AG04450 (cell line): Measurements from ENCODE around the gene EFHC2. TPM values are rescaled to one million over a fixed set of nuclear protein-coding genes. Genes with fewer than 3 reads are reported as not detected.

Source experiments
- CTCF ChIA-PET: fragments of 300-600, 350-600 bp; formaldehyde crosslinking; extraction: SDS; loops from one replicate; lab custom pipeline; 2022; ENCODE audit warnings: antibody characterized with exemption, inconsistent platforms; lab: Charles Lee
- POLR2A ChIA-PET: fragments of 350-600 bp; formaldehyde crosslinking; extraction: SDS; loops from one replicate; lab custom pipeline; 2021; ENCODE audit warnings: antibody characterized with exemption, inconsistent platforms; lab: Yijun Ruan, JAX
- DNase-seq: peaks from one replicate; pipeline ENCODE4 v3.0.0-alpha.2; 2011; ENCODE audit warnings: low read depth, low spot score
- H3K27ac ChIP-seq: one replicate; pipeline ENCODE4 v1.5.1; 2012; ENCODE audit warnings: low read depth, low read length, control low read depth
- H3K27me3 ChIP-seq: one replicate; pipeline ENCODE4 v1.6.0; 2012; ENCODE audit warnings: low read length; ENCODE audit not compliant: control insufficient read depth, insufficient read depth
- H3K4me3 ChIP-seq: 2 replicates; pipeline ENCODE4 v1.5.1; 2011; ENCODE audit warnings: mild to moderate bottlenecking, low read depth, low read length, control low read depth
- H3K9me3 ChIP-seq: 2 replicates; pipeline ENCODE4 v1.5.1; 2012; ENCODE audit warnings: low read length; ENCODE audit not compliant: control insufficient read depth, insufficient read depth
- polyA plus RNA-seq: library from polyadenylated mRNA; depleted of rRNA; stranded (reverse); fragments of >200 nt; gene quantifications from 2 replicates; pipeline ENCODE4 v1.2.3, GENCODE V29; 2011
- TF ChIP-seq, protein P1 (sequence below): IDR thresholded peaks from 2 replicates; pipeline ENCODE4 v1.5.1; 2011; ENCODE audit warnings: low read depth, low read length, control low read depth, inconsistent platforms

EFHC2 gene
- polyA plus RNA-seq, 1 experiment = 0.42 TPM

DNA sequence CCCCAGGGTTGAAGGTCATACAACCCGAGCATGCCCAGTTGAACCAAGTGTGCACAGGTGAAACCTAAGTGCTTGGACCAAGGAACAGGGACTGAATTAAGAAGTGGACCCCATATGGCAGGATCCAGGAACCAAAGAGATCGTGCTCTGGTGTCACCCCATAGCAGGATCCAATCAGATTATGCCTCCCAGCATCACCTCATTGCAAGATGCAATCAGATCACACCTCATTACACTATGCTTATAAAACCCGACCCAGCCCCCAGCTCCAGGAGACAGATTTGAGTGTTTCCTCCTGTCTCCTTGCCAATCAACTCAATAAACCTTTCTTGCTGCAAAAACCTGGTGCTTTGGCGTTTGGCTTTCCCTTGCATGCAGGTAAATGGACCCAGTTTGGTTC lies 37.6 kb downstream of the EFHC2 start:
- Histone ChIP-seq H3K9me3 (no peaks in the 10 kb centered on the region; the same call in 1 of the 2 replicates), H3K27me3 (no peaks in the 10 kb centered on the region), H3K27ac (no peak overlapping the region), H3K4me3 (no peak overlapping the region)
- TF ChIP-seq, protein P1, sequence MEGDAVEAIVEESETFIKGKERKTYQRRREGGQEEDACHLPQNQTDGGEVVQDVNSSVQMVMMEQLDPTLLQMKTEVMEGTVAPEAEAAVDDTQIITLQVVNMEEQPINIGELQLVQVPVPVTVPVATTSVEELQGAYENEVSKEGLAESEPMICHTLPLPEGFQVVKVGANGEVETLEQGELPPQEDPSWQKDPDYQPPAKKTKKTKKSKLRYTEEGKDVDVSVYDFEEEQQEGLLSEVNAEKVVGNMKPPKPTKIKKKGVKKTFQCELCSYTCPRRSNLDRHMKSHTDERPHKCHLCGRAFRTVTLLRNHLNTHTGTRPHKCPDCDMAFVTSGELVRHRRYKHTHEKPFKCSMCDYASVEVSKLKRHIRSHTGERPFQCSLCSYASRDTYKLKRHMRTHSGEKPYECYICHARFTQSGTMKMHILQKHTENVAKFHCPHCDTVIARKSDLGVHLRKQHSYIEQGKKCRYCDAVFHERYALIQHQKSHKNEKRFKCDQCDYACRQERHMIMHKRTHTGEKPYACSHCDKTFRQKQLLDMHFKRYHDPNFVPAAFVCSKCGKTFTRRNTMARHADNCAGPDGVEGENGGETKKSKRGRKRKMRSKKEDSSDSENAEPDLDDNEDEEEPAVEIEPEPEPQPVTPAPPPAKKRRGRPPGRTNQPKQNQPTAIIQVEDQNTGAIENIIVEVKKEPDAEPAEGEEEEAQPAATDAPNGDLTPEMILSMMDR = no peak
- POLR2A ChIA-PET = no interaction called here
- no peak for DNase-seq
- CTCF ChIA-PET = no interaction called here

DNA sequence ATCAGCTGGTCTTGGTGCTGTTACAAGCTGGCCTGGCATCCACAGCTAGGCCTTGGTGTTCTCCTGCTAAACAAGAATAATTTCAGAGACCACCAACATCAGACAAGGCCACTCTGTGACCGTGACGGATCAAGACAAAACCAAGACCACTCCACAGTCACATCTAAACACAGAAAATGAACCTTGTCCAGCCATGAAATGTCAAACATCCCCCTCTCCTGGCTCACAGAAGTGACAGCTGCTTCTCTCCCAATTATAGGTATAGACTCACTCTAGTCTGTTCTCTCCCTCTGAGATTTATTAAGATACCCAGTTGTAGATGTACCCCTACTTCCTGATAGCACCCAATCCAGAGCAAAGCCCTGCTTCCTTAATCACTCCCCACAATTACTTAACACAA lies 40.4 kb downstream of the EFHC2 start:
- ChIA-PET CTCF (no interaction called here), POLR2A (no interaction called here)
- H3K9me3 ChIP-seq = no peaks in the 10 kb centered on the region
- DNase-seq = no peak
- H3K27ac ChIP-seq = no peak overlapping the region
- H3K4me3 ChIP-seq = no peak overlapping the region
- no peaks in the 10 kb centered on the region for H3K27me3 ChIP-seq
- TF ChIP-seq, protein P1 = no peak

DNA sequence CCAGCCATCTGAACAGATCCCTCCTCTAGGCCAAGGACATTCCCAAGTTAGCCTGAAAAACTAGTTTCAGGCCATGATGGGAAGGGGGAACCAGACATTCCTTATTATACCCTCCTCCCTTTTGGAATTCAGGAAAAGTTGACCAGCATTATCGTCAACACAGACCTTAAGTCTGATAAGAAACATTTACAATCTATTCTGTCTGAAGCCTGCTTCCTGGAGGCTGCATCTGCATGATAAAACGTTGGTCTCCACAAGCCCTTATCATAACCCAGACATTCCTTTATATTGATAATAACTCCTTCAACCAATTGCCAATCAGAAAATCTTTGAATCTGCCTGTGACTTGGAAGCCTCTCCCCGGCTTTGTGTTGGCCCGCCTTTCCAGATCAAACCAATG lies 44.3 kb downstream of the EFHC2 start:
- no peak overlapping the region for H3K4me3 ChIP-seq
- no peak overlapping the region for H3K27ac ChIP-seq
- H3K9me3 ChIP-seq = no peaks in the 10 kb centered on the region
- TF ChIP-seq, protein P1 = no peak
- DNase-seq = no peak
- ChIA-PET CTCF (no interaction called here), POLR2A (no interaction called here)
- no peaks in the 10 kb centered on the region for H3K27me3 ChIP-seq

DNA sequence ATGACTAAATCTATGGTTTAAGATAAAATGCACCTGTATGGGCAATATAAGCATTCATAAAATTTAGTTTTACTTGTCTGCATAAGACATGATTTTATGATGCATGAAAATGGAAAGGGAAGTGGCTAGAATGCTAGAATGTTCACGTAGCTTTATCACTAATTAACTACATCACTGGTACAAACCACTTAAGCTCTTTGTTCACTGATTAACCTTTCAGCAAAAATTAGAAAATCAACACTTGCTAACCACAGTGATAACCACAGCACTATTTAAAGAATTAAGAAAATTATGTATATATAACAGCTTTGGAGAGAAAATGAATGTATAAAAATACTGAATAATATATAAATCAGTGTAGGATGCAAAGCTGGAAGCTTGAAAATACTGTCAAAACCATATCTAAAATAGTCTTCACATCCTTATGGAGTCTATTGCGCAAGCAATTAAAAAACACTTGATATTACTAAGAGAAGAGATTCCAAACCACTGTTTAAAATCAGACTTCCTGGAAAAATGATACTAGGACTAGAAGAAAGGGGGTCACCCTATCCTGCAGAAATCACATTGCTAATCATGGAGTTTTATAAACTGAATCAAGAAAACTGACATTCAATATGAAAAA lies 51.9 kb downstream of the EFHC2 start:
- Histone ChIP-seq H3K4me3 (no peak overlapping the region), H3K9me3 (no peaks in the 10 kb centered on the region), H3K27me3 (no peaks in the 10 kb centered on the region), H3K27ac (no peak overlapping the region)
- ChIA-PET CTCF (no interaction called here), POLR2A (no interaction called here)
- DNase-seq = no peak
- TF ChIP-seq, protein P1 = no peak

DNA sequence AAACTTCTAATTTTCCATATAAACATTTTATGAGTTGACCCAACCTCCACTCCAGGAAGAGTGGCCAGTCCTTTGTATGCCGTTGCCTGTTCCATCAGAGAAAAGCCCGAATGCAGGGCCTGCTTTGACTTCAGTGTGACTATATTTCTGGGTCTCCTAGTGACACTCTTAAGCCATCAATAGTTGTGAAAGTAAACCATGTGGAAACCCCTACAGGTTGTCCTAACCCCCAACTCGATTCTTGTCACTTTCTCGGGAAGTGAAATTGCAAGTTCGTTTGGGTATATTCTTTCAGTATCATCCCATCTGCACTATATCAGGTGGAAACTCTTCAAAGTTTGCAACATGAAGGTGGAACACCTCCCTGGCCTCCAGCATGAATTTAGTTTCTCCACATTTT lies 52.8 kb downstream of the EFHC2 start:
- ChIA-PET CTCF (no interaction called here), POLR2A (no interaction called here)
- TF ChIP-seq, protein P1 = no peak
- H3K9me3 ChIP-seq = no peaks in the 10 kb centered on the region
- H3K27me3 ChIP-seq = no peaks in the 10 kb centered on the region
- DNase-seq = no peak
- no peak overlapping the region for H3K27ac ChIP-seq
- no peak overlapping the region for H3K4me3 ChIP-seq
